Gastrocnemius medialis (tissue), 4 donors: ENCODE results near the gene TMEM229A. TPM values are rescaled to one million over a fixed set of nuclear protein-coding genes. Genes with fewer than 3 reads are reported as not detected.

ENCODE experiments used
- ATAC-seq, 2 donors: fragments of 150-250 bp; one replicate each; pipeline ENCODE4 v1.9.1; 2016
- DNase-seq, 2 donors: peaks; one replicate each; pipeline ENCODE4 v3.0.0-alpha.2; 2019
- H3K27ac ChIP-seq, 4 donors: fragments of 200-600 bp; sonication (generic); 1 replicate in 1 of 4; 2 replicates in 3 of 4; pipeline ENCODE4 v1.5.1; 2016 to 2018; ENCODE audit warnings: mild to moderate bottlenecking in 2 of 4, moderate library complexity in 1 of 4
- H3K27me3 ChIP-seq, 3 donors: fragments of 200-600 bp; sonication (generic) in 2 of 3; 1 replicate in 1 of 3; 2 replicates in 2 of 3; pipeline versions ENCODE4 v1.5.1 to v1.6.0; 2016 to 2019; ENCODE audit warnings: mild to moderate bottlenecking in 1 of 3, moderate library complexity in 1 of 3
- H3K36me3 ChIP-seq, 2 donors: fragments of 200-600 bp; sonication (generic) in 1 of 2; one replicate each; pipeline ENCODE4 v1.5.1; 2017 to 2018
- H3K4me1 ChIP-seq, 2 donors: fragments of 200-600 bp; sonication (generic) in 1 of 2; one replicate each; pipeline ENCODE4 v1.5.1; 2016 to 2017; ENCODE audit warnings: mild to moderate bottlenecking in 2 of 2
- H3K4me3 ChIP-seq, 4 donors: fragments of 200-600 bp; sonication (generic) in 3 of 4; 1 replicate in 1 of 4; 2 replicates in 3 of 4; pipeline ENCODE4 v1.5.1; 2016 to 2019; ENCODE audit warnings: mild to moderate bottlenecking in 2 of 4
- H3K9me3 ChIP-seq, 3 donors: fragments of 200-600 bp; sonication (generic) in 2 of 3; 1 replicate in 1 of 3; 2 replicates in 2 of 3; pipeline ENCODE4 v1.5.1; 2016 to 2019
- POLR2A ChIP-seq, 2 donors: fragments of 450-650 bp; IDR thresholded peaks; one replicate each; pipeline ENCODE4 v1.6.1; 2017; ENCODE audit warnings: antibody characterized with exemption in 2 of 2, mild to moderate bottlenecking in 2 of 2, moderate library complexity in 2 of 2
- in situ Hi-C, 4 donors: fragments of 200-750 bp; cut with MboI; loops; one replicate each; pipeline versions ENCODE4 v1.15.0 to v1.8.0; 2017; ENCODE audit warnings: low sequenced_read_pairs in 4 of 4
- intact Hi-C: fragments of 100-400 bp; cut with DNase I; formaldehyde crosslinking; loops from one replicate; pipeline ENCODE4 v1.15.1; 2023; ENCODE audit warnings: low total_unique reads
- total RNA-seq, 4 donors: library from RNA; depleted of rRNA; stranded (reverse); fragments of >200 nt; gene quantifications; one replicate each; pipeline versions ENCODE4 v1.1.0 to v1.2.3, GENCODE V29; 2016
- TF ChIP-seq, protein P1 (sequence below), 5 experiments: fragments of 450-650 bp in 3 of 5; fragments of 200-600 bp in 2 of 5; sonication (generic) in 2 of 5; IDR thresholded peaks in 4 of 5; conservative IDR thresholded peaks in 1 of 5; 1 replicate in 4 of 5; 2 replicates in 1 of 5; pipeline ENCODE4 v1.5.1; 2016 to 2019; ENCODE audit warnings: antibody characterized with exemption in 5 of 5, mild to moderate bottlenecking in 3 of 5, moderate library complexity in 3 of 5

TMEM229A gene
- total RNA-seq, 4 donors from 2014 or later: not detected

DNA sequence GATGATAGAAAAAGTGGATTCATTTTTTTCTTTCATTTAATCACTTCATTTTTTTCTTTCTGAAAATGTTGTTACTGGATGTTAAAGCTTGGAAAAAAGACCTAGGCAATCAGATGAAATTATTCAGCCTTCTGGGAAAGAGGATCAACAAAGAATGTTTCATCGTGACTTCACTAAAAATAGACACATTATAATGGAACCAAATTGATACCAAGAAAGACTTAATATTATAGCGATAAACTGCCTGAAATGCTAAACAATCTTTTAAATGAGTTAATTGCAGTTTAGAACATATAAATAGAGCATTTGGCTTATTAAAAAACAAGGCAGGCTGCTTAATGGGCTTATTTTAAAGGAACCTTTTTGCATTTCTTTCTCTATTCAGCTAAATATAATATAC is 25.6 kb upstream of the TMEM229A start:
- Histone ChIP-seq H3K36me3 (no peaks in the 10 kb centered on the region), H3K4me1 (no peaks in the 10 kb centered on the region), H3K27ac (no peak overlapping the region), H3K9me3 (no peaks in the 10 kb centered on the region), H3K27me3 (no peaks in the 10 kb centered on the region), H3K4me3 (no peak overlapping the region)
- intact Hi-C loops (no loop called here), in situ Hi-C loops (no loop called here)
- ATAC-seq: no peak
- TF ChIP-seq POLR2A (IDR thresholded peaks at IDR 0.05): no peak
- TF ChIP-seq, protein P1, sequence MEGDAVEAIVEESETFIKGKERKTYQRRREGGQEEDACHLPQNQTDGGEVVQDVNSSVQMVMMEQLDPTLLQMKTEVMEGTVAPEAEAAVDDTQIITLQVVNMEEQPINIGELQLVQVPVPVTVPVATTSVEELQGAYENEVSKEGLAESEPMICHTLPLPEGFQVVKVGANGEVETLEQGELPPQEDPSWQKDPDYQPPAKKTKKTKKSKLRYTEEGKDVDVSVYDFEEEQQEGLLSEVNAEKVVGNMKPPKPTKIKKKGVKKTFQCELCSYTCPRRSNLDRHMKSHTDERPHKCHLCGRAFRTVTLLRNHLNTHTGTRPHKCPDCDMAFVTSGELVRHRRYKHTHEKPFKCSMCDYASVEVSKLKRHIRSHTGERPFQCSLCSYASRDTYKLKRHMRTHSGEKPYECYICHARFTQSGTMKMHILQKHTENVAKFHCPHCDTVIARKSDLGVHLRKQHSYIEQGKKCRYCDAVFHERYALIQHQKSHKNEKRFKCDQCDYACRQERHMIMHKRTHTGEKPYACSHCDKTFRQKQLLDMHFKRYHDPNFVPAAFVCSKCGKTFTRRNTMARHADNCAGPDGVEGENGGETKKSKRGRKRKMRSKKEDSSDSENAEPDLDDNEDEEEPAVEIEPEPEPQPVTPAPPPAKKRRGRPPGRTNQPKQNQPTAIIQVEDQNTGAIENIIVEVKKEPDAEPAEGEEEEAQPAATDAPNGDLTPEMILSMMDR (IDR thresholded peaks at IDR 0.05 in 4 of 5, conservative IDR thresholded peaks at IDR 0.05 in 1 of 5): no peak
- DNase-seq: no peak

DNA sequence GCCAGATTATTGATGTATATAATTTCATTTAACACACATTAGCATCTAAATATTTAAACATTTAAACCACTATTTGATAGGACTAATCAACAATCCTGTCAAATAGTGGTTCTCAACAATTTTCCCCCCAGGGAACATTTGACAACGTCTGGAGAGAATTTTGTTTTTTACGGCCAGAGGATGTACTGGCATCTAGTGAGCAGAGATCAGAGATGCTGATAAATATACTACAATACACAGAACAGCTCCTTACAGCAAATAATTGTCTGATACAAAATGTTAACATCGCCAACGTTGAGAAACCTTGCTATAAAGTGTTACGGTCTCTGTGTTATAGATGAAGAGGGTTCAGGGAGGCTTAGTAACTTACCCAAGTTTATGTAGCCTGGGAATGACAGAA is 25.0 kb upstream of the TMEM229A start:
- Histone ChIP-seq H3K36me3 (no peaks in the 10 kb centered on the region), H3K27me3 (no peaks in the 10 kb centered on the region), H3K9me3 (no peaks in the 10 kb centered on the region), H3K27ac (no peak overlapping the region), H3K4me3 (no peak overlapping the region), H3K4me1 (no peaks in the 10 kb centered on the region)
- no peak for ATAC-seq
- TF ChIP-seq, protein P1 (IDR thresholded peaks at IDR 0.05 in 4 of 5, conservative IDR thresholded peaks at IDR 0.05 in 1 of 5): no peak
- TF ChIP-seq POLR2A (IDR thresholded peaks at IDR 0.05): no peak
- in situ Hi-C loops: no loop called here
- DNase-seq: no peak
- intact Hi-C loops: no loop called here

DNA sequence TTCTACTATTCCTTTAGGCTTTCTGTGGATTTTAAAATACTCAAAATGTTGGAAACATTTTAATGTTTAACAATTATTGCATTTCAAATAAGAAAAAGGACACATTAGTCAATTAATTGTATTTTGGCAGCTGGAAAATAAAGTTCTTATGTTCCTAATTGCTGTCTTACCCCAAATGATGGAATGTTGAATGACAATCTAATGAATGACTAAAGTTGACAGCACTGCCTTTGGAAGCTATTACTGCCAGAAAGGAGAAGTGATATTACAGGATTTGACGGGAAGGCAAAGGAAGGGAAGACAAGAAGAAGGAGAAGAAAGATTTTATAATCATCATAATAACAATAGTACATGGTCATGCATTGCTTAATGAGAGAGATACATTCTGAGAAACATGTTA is 23.4 kb upstream of the TMEM229A start:
- H3K27ac ChIP-seq: no peak overlapping the region
- TF ChIP-seq, protein P1 (IDR thresholded peaks at IDR 0.05 in 4 of 5, conservative IDR thresholded peaks at IDR 0.05 in 1 of 5): no peak
- no peak for TF ChIP-seq POLR2A (IDR thresholded peaks at IDR 0.05)
- H3K36me3 ChIP-seq: no peaks in the 10 kb centered on the region
- in situ Hi-C loops: no loop called here
- DNase-seq (no peak), ATAC-seq (no peak)
- no peaks in the 10 kb centered on the region for H3K9me3 ChIP-seq
- H3K27me3 ChIP-seq: no peaks in the 10 kb centered on the region
- no peaks in the 10 kb centered on the region for H3K4me1 ChIP-seq
- intact Hi-C loops: no loop called here
- H3K4me3 ChIP-seq: no peak overlapping the region

DNA sequence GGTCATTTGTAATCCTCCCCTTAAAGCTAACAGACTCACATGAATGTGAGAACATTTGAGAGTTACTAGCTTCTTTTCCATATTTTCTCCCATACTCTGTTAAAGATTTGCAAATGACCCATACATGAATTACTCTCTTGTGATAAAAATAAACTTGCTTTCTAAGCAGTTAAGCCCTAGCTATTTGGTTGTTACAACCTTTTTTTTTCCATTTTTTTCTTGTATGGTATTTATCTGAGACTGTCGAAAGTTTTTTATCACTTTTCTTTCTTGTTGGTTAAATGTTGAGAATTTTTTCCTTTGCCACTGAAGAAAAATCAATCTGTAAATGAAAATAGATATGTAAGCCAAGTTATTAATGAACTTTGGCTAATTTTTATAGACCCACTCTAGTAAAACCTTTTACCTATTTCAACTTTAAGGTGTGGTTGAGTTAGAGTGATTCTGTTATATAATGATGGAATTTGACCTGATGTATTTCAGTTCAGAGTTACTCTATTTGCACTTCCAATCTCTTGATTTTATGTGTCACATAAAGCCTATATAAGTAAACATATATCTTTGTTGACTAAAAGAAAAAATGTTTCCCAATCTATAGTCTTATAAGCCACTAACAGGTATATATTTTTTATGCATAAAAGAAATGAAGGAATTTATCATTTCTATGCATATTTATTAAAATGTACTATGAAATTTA is 19.0 kb upstream of the TMEM229A start:
- intact Hi-C loops: no loop called here
- in situ Hi-C loops: no loop called here
- ATAC-seq (no peak), DNase-seq (no peak)
- Histone ChIP-seq H3K27ac (no peak overlapping the region), H3K36me3 (no peaks in the 10 kb centered on the region), H3K4me3 (no peak overlapping the region), H3K4me1 (no peaks in the 10 kb centered on the region), H3K9me3 (no peaks in the 10 kb centered on the region), H3K27me3 (no peaks in the 10 kb centered on the region)
- TF ChIP-seq, protein P1 (IDR thresholded peaks at IDR 0.05 in 4 of 5, conservative IDR thresholded peaks at IDR 0.05 in 1 of 5): no peak
- no peak for TF ChIP-seq POLR2A (IDR thresholded peaks at IDR 0.05)

DNA sequence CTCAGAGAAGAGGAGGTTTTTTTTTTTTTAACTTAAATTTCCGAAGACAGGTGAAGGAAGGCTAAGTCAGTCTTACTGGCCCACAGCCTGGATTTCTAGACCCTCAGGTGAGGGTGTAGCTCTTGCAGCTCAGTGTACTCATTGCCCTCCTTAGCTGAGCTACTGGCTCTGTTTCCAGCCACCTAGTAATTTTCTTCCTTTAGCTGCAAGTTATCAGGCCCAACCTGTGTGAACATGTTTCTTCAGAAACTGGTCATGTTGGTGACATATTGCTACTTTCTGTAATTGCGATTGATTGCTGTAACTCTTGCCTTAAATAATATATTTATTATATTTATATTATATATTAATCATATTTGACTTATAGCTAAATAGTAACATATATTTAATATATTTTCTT is 10.0 kb upstream of the TMEM229A start:
- no peak for ATAC-seq
- no peak for DNase-seq
- intact Hi-C loops (no loop called here), in situ Hi-C loops (no loop called here)
- Histone ChIP-seq H3K36me3 (no peaks in the 10 kb centered on the region), H3K4me3 (no peak overlapping the region), H3K9me3 (no peaks in the 10 kb centered on the region), H3K4me1 (no peaks in the 10 kb centered on the region), H3K27ac (no peak overlapping the region), H3K27me3 (no peaks in the 10 kb centered on the region)
- TF ChIP-seq, protein P1 (IDR thresholded peaks at IDR 0.05 in 4 of 5, conservative IDR thresholded peaks at IDR 0.05 in 1 of 5): no peak
- no peak for TF ChIP-seq POLR2A (IDR thresholded peaks at IDR 0.05)
